NK-92 (cell line): ENCODE data around the gene ABCC3.

Experiments used
- DNase-seq: peaks from one replicate; lab custom pipeline; 2025; ENCODE audit not compliant: unreplicated experiment; lab: John Stamatoyannopoulos, UW

ABCC3 gene

DNA sequence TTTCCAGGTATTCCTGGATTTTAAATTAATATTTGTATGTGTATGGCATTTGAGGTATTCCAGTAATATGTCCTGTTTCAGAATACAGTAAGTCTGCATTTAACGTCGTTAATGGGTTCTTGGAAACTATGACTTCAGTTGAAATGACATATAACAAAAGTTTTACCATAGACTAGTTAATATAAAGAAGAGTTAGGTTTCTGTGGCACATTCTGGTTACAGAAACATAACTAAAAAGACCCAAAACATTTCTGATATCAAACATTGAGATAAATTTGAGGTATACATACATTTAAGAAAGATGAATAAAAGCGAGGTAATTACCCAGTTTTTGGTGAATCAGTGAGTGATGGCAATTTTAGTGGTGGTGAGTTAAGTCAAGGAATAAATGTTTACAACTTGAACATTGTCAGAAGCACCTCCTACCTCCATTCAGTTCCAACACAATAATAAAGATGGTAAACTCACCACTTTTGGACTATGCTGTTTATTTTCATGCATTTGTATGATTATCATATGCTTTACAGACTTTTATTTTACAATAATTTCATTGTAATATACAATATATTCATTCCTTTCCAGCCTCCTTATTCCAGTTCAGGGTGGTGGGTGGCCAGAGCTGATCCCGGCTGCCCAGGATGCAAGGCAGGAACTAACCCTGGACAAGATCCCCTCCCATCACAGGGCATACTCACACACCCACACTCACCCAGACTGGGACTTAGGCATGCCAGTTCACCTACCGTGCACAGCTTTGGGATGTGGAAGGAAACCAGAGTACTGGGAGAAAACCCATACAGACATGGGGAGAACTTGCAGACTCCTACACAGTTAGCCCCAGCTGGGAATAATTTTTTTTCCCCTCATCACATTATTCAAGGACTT lies 94.4 kb downstream of the ABCC3 start:
- no peak for DNase-seq

DNA sequence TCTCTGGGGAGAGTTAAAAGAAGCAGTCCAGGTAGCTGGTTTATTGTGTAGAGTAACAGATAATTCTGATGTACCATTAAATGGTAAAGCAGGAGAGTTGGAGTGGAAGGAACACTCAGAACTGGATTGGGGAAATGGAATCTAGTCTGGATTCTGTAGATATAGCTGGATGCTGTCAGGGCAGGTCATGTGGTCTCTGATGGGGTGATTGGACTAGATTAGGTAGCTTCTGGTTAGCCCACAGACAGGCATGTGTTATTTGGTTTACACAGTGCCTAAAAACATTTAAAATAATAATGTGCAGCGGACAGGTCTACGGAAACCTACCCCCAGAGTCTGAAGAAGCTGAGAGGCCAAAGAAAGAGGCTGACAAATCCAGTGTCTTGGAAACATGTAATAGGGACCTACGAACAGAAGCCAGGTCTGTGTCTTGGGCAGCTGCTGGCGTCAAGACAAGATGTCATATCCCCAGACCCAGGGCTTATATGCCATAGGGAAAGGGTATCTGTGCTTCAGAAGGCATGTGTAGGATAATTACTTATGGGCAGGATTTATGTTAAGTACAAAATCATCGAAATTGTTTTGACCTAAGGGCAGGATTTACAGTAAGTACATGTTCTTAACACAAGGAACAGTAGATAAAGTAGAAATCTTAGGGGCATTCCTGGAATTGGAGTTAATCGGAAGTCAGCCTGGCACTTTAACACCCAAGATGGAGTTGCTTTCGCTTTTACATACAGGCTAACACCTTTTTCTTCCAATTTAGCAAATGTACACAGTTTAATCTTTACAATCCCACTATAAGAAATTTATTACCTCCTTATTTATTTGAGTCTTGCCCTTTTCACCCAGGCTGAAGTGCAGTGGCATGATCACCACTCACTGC lies 97.1 kb downstream of the ABCC3 start:
- DNase-seq = no peak

DNA sequence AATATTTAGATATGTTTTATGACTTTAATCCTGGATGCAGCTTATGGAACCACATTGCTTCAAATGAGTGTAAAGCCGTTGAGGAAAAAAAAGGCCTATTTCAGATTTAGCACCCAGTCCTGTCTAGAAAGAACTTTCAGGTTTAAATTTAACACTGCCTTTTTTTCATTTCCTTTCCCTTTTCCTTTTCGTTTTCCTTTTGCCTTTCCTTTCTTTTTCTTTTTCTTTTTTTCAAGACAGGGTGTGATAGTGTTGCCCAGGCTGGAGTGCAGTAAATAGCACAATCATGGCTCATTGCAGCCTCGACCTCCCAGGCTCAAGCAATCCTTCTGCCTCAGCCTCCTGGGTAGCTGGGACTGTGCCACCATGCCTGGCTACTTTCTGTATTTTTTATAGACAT lies 100.6 kb downstream of the ABCC3 start:
- DNase-seq = no peak

DNA sequence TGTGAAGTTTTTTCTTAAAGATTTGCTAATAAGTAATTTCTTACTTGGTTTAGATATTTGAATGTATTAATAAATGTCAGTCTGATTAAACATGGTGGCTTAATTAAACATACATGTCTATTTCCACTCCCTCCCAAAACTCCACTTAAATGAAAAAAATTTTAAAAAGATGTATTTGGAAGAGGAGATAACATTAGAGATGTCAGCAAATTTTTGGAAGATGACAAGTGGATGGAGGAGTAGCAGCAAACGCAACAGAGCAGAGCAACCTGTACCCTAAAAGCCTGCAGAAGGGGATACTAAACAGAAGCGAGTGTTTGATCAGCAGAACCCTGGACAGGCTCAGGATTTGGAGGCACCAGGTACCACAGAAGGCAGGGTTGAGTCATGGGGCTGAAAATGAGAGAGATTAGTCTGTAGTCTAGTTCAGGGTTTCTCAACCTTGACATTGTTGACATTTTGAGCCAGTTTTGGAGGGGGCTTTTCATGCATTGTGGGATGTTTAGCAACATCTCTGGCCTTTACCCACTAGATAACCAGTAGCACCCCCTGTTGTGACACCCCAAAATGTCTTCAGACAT lies 102.5 kb downstream of the ABCC3 start:
- no peak for DNase-seq

DNA sequence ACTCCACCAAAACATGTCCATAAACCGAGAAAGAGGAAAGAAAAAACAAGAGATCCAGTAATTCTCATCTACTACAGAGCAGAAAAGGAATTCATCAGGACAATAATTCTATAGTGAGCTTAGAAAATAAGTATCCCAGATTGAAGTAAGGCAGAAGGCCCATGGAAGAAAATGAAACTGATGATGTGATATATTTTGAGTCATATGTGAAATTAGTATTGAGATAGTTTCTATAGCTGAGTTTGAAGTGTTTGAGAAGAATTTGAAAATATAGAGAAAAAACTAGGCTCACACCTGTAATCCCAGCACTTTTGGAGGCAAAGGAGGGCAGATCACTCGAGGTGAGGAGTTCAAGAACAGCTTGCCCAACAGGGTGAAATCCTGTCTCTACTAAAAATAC lies 104.4 kb downstream of the ABCC3 start:
- no peak for DNase-seq
